ENCODE data around the gene GLI1.

Gene GLI1

GRCh38 chr12:57520053-57520818 is 60.7 kb downstream of the GLI1 start, which contains the start of gene DDIT3:
TSS of gene DDIT3 (minus strand) at chr12:57520514. CDS start at chr12:57517406, 3,108 bp downstream.
- DNase-seq, result peak; percentile 99

GRCh38 chr12:57521525-57522010 is 62.0 kb downstream of the GLI1 start:
- peak; percentile 75 for DNase-seq
